ENCODE measurements around the gene PFKFB3. TPM values are rescaled to one million over a fixed set of nuclear protein-coding genes. Genes with fewer than 3 reads are reported as not detected.
"Not testable (repeated sequence)": the region's sequence is repeated elsewhere in the genome, so short reads cannot be mapped to it uniquely, and the experiment has no call there.

The PFKFB3 gene
- total RNA-seq, 1 donor from 2014 or later, result 44.5 TPM

- TF ChIP-seq CTCF (IDR thresholded peaks at IDR 0.05; ENCODE audit: insufficient read depth, low read length, poor library complexity, severe bottlenecking), result no peak
- DNase-seq (ENCODE audit: low read depth), result no peak
- Histone ChIP-seq H3K4me3 (ENCODE audit: low read depth, low read length) (no peak overlapping the region), H3K27me3 (ENCODE audit: control insufficient read depth, insufficient read depth, low read length) (no peaks in the 10 kb centered on the region), H3K36me3 (ENCODE audit: control insufficient read depth, insufficient read depth, low read length) (no peaks in the 10 kb centered on the region)
Observed at GRCh38 chr10:6195376-6195775, 7.4 kb upstream of the PFKFB3 start.

GRCh38 chr10:6195846-6196245 lies 6.9 kb upstream of the PFKFB3 start:
- Histone ChIP-seq H3K27me3 (ENCODE audit: control insufficient read depth, insufficient read depth, low read length) (no peaks in the 10 kb centered on the region), H3K4me3 (ENCODE audit: low read depth, low read length) (no peak overlapping the region), H3K36me3 (ENCODE audit: control insufficient read depth, insufficient read depth, low read length) (no peaks in the 10 kb centered on the region)
- TF ChIP-seq CTCF (IDR thresholded peaks at IDR 0.05; ENCODE audit: insufficient read depth, low read length, poor library complexity, severe bottlenecking), result no peak
- DNase-seq (ENCODE audit: low read depth), result no peak

GRCh38 chr10:6196524-6196923 lies 6.2 kb upstream of the PFKFB3 start:
- H3K27me3 ChIP-seq (ENCODE audit: control insufficient read depth, insufficient read depth, low read length); H3K4me3 ChIP-seq (ENCODE audit: low read depth, low read length); DNase-seq (ENCODE audit: low read depth); H3K36me3 ChIP-seq (ENCODE audit: control insufficient read depth, insufficient read depth, low read length): not testable (repeated sequence)

- TF ChIP-seq CTCF (IDR thresholded peaks at IDR 0.05; ENCODE audit: insufficient read depth, low read length, poor library complexity, severe bottlenecking), result no peak
- no peak overlapping the region for H3K4me3 ChIP-seq (ENCODE audit: low read depth, low read length)
- DNase-seq (ENCODE audit: low read depth), result no peak
Observed at GRCh38 chr10:6197321-6197720, 5.4 kb upstream of the PFKFB3 start.

GRCh38 chr10:6198171-6198570 lies 4.6 kb upstream of the PFKFB3 start:
- no peaks in the 10 kb centered on the region for H3K36me3 ChIP-seq (ENCODE audit: control insufficient read depth, insufficient read depth, low read length)

More at GRCh38 chr10:6197321-6197720, 5.4 kb upstream of the PFKFB3 start:
- H3K36me3 ChIP-seq (ENCODE audit: control insufficient read depth, insufficient read depth, low read length), result no peaks in the 10 kb centered on the region
- no peaks in the 10 kb centered on the region for H3K27me3 ChIP-seq (ENCODE audit: control insufficient read depth, insufficient read depth, low read length)

GRCh38 chr10:6199131-6199733 lies 3.5 kb upstream of the PFKFB3 start:
- H3K27me3 ChIP-seq (ENCODE audit: control insufficient read depth, insufficient read depth, low read length), result no peaks in the 10 kb centered on the region
- no peak for TF ChIP-seq CTCF (IDR thresholded peaks at IDR 0.05; ENCODE audit: insufficient read depth, low read length, poor library complexity, severe bottlenecking)
- H3K4me3 ChIP-seq (ENCODE audit: low read depth, low read length), result no peak overlapping the region
- DNase-seq (ENCODE audit: low read depth), result no peak
- H3K36me3 ChIP-seq (ENCODE audit: control insufficient read depth, insufficient read depth, low read length), result no peaks in the 10 kb centered on the region

More at GRCh38 chr10:6198171-6198570, 4.6 kb upstream of the PFKFB3 start:
- Histone ChIP-seq H3K27me3 (ENCODE audit: control insufficient read depth, insufficient read depth, low read length) (no peaks in the 10 kb centered on the region), H3K4me3 (ENCODE audit: low read depth, low read length) (no peak overlapping the region)
- no peak for TF ChIP-seq CTCF (IDR thresholded peaks at IDR 0.05; ENCODE audit: insufficient read depth, low read length, poor library complexity, severe bottlenecking)
- no peak for DNase-seq (ENCODE audit: low read depth)

Measured in kidney epithelial cell (primary cell).